Measurements from ENCODE around the gene NXPH2.

- TF ChIP-seq CTCF (IDR thresholded peaks at IDR 0.05) (no peak), POLR2A (IDR thresholded peaks at IDR 0.05) (no peak)
Measured at GRCh38 chr2:138757384-138757783, 22.8 kb downstream of the NXPH2 start.
